Uterus (tissue), 2 donors: ENCODE measurements around the gene OTULINL.

ENCODE experiments used
- POLR2A ChIP-seq, 2 donors: fragments of 450-650 bp; IDR thresholded peaks; one replicate each; pipeline ENCODE4 v1.6.1; 2016; ENCODE audit warnings: antibody characterized with exemption in 2 of 2, mild to moderate bottlenecking in 1 of 2, moderate library complexity in 1 of 2
- TF ChIP-seq, protein P1 (sequence below), 4 experiments: fragments of 200-600 bp in 2 of 4; fragments of 450-650 bp in 2 of 4; sonication (generic) in 2 of 4; IDR thresholded peaks; one replicate each; pipeline ENCODE4 v1.5.1; 2016 to 2019; ENCODE audit warnings: antibody characterized with exemption in 4 of 4, mild to moderate bottlenecking in 2 of 4, moderate library complexity in 1 of 4

DNA sequence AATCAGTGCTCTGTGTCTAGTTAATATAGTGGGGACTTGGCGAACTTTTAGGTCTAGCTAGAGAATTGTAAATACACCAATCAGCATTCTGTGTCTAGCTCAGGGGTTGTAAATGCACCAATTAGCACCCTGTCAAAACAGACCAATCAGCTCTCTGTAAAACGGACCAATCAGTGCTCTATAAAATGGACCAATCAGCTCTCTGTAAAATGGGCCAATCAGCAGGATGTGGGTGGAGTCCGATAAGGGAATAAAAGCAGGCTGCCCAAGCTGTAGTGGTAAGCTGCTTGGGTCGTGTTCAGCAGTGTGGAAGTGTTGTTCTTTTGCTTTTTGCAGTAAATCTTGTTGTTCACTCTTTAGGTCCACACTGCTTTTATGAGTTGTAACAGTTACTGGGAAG, 3.6 kb upstream of the OTULINL start:
- TF ChIP-seq, protein P1, sequence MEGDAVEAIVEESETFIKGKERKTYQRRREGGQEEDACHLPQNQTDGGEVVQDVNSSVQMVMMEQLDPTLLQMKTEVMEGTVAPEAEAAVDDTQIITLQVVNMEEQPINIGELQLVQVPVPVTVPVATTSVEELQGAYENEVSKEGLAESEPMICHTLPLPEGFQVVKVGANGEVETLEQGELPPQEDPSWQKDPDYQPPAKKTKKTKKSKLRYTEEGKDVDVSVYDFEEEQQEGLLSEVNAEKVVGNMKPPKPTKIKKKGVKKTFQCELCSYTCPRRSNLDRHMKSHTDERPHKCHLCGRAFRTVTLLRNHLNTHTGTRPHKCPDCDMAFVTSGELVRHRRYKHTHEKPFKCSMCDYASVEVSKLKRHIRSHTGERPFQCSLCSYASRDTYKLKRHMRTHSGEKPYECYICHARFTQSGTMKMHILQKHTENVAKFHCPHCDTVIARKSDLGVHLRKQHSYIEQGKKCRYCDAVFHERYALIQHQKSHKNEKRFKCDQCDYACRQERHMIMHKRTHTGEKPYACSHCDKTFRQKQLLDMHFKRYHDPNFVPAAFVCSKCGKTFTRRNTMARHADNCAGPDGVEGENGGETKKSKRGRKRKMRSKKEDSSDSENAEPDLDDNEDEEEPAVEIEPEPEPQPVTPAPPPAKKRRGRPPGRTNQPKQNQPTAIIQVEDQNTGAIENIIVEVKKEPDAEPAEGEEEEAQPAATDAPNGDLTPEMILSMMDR (IDR thresholded peaks at IDR 0.05), result no peak
- no peak for TF ChIP-seq POLR2A (IDR thresholded peaks at IDR 0.05)
